Esophagus (tissue), 2 donors: ENCODE measurements around the gene NETO1. TPM values are rescaled to one million over a fixed set of nuclear protein-coding genes. Genes with fewer than 3 reads are reported as not detected.

Experiments used
- H3K27ac ChIP-seq, 2 donors: one replicate each; pipeline ENCODE4 v1.5.1; 2013; ENCODE audit warnings: low read depth in 2 of 2, mild to moderate bottlenecking in 2 of 2, inconsistent platforms in 1 of 2, low read length in 1 of 2, moderate library complexity in 1 of 2
- H3K27me3 ChIP-seq, 2 donors: one replicate each; pipeline ENCODE4 v1.6.1; 2013; ENCODE audit warnings: low read length in 2 of 2, control low read depth in 1 of 2, mild to moderate bottlenecking in 1 of 2; ENCODE audit not compliant: insufficient read depth in 2 of 2, control insufficient read depth in 1 of 2
- H3K36me3 ChIP-seq, 2 donors: one replicate each; pipeline ENCODE4 v1.6.1; 2013; ENCODE audit warnings: low read length in 1 of 2; ENCODE audit not compliant: control insufficient read depth in 2 of 2, insufficient read depth in 2 of 2
- H3K4me1 ChIP-seq, 2 donors: one replicate each; pipeline ENCODE4 v1.6.1; 2013; ENCODE audit warnings: low read length in 1 of 2; ENCODE audit not compliant: control insufficient read depth in 2 of 2, insufficient read depth in 2 of 2
- H3K4me3 ChIP-seq, 2 donors: one replicate each; pipeline ENCODE4 v1.5.1; 2013; ENCODE audit warnings: low read length in 2 of 2, mild to moderate bottlenecking in 2 of 2, low read depth in 1 of 2, moderate library complexity in 1 of 2
- H3K9me3 ChIP-seq, 2 donors: one replicate each; pipeline ENCODE4 v1.6.1; 2013; ENCODE audit warnings: mild to moderate bottlenecking in 2 of 2, low read depth in 1 of 2, low read length in 1 of 2, moderate library complexity in 1 of 2; ENCODE audit not compliant: control insufficient read depth in 2 of 2, insufficient read depth in 1 of 2
- WGBS, 2 donors: extraction: QIAGEN DNeasy Blood & Tissue Kit; methylation state at CpG; one replicate each; pipeline ENCODE4 v1.1.7; 2013; 5-methylcytosine and 5-hydroxymethylcytosine counted together
- polyA plus RNA-seq, 2 donors: library from polyadenylated mRNA; stranded (reverse); fragments of 200-250 nt; gene quantifications; one replicate each; pipeline ENCODE4 v1.2.3, GENCODE V29; 2013
- donor health status: healthy with polysubstance abuse.
- donor health status: Bipolar disorder and iron deficiency.

NETO1 gene
- polyA plus RNA-seq, 2 donors: not detected

DNA sequence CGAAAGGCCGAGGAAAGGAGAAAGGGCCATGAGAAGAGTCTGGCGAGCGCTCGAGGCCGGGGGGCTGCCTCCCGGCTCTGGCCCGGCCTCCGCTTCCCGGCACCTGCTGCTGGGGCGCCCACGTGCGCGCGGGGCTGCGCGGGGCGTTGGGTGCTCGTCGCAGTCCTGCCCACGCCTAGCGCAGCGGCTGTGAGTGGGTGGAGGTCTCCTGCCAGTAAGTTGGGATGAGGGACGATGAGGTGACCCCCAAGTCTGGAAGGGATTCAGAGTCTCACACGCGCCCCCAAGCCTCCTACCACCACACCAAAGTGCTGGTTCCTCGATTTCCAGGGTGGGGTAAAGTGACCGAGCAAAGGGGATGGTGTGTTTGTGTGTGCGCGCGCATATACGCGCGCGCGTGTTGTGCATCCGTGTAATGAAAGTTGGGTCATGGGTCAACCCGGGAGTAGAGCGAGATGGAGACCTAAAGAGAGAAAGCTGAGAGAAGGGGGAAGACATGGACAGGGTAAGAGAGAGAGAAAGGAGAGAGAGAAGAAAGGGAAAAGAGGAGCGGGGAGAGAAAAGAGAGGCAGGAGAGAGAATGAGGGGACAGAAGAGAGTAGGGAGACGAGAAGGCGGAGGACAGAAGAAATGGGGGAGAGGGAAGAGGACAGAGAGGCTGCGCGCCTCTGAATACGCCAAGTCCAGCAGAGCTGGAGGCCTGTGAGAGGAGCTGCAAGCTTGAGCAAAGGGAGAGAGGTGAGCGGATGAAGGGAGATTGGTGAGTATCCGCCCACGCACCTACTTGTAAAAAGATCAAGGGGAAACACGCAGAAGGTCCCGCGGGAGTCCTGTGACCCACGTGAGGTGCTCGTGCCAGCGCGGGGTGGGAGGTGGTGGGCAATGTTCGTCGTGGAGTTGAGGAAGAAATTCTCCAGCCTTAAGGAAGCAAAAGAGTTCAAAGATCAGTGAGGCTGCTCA lies 1.7 kb upstream of the NETO1 start:
- Histone ChIP-seq H3K27ac (no peak overlapping the region), H3K4me3 (no peak overlapping the region), H3K36me3 (no peaks in the 10 kb centered on the region), H3K27me3 (peaks cover 4 to 6% of the 10 kb centered on the region in 2 donors), H3K4me1 (peaks cover 0 to 8% of the 10 kb centered on the region in 2 donors), H3K9me3 (peaks cover 0 to 5% of the 10 kb centered on the region in 2 donors)
- 11 to 12% methylated on average over 54 to 57 of the region's 57 CpGs for WGBS, 2 donors

- Histone ChIP-seq H3K36me3 (no peaks in the 10 kb centered on the region), H3K4me3 (peak overlapping the region in 1 of 2 donors; percentile 7), H3K4me1 (peaks cover 0 to 8% of the 10 kb centered on the region in 2 donors), H3K9me3 (peaks cover 0 to 5% of the 10 kb centered on the region in 2 donors), H3K27me3 (peaks cover 4 to 6% of the 10 kb centered on the region in 2 donors), H3K27ac (no peak overlapping the region)
- WGBS, 2 donors: 5 to 8% methylated on average over 61 to 62 of the region's 62 CpGs
Measured at GRCh38 chr18:72868585-72869225, 918 bp upstream of the NETO1 start.

DNA sequence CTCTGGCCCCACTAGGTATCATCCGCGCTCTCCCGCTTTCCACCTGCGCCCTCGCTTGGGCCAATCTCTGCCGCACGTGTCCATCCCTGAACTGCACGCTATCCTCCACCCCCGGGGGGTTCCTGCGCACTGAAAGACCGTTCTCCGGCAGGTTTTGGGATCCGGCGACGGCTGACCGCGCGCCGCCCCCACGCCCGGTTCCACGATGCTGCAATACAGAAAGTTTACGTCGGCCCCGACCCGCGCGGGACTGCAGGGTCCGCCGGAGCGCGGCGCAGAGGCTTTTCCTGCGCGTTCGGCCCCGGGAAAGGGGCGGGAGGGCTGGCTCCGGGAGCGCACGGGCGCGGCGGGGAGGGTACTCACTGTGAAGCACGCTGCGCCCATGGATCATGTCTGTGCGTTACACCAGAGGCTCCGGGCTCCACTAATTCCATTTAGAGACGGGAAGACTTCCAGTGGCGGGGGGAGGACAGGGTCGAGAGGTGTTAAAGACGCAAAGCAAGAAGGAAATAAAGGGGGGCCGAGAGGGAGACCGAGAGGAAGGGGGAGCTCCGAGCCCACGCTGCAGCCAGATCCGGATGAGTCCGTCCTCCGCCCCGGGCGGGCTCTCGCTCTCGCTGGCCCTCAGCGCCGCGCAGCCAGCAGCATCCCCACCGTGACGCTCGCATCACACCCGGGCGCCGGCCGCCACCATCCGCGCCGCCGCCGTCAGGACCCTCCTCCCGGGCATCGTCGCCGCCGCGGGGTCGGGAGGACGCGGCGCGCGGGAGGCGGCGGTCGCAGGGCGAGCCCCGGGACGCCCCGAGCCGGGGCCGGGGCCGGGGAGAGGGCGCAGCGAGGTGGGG lies 664 bp downstream of the NETO1 start:
- peaks cover 0 to 8% of the 10 kb centered on the region in 2 donors for H3K4me1 ChIP-seq
- 6 to 7% methylated on average over 97 to 102 of the region's 102 CpGs for WGBS, 2 donors
- no peak overlapping the region for H3K27ac ChIP-seq
- H3K36me3 ChIP-seq: no peaks in the 10 kb centered on the region
- peak overlapping the region in 1 of 2 donors; percentile 8 for H3K4me3 ChIP-seq
- H3K27me3 ChIP-seq: peaks cover 4 to 6% of the 10 kb centered on the region in 2 donors
- peaks cover 0 to 5% of the 10 kb centered on the region in 2 donors for H3K9me3 ChIP-seq

- Histone ChIP-seq H3K27me3 (peaks cover 4 to 6% of the 10 kb centered on the region in 2 donors), H3K4me1 (peaks cover 0 to 8% of the 10 kb centered on the region in 2 donors), H3K4me3 (no peak overlapping the region), H3K36me3 (no peaks in the 10 kb centered on the region), H3K9me3 (peaks cover 0 to 7% of the 10 kb centered on the region in 2 donors), H3K27ac (no peak overlapping the region)
- WGBS, 2 donors: 9 to 10% methylated on average over 18 of the region's 18 CpGs
Measured at GRCh38 chr18:72866442-72866900, 1.3 kb downstream of the NETO1 start.

DNA sequence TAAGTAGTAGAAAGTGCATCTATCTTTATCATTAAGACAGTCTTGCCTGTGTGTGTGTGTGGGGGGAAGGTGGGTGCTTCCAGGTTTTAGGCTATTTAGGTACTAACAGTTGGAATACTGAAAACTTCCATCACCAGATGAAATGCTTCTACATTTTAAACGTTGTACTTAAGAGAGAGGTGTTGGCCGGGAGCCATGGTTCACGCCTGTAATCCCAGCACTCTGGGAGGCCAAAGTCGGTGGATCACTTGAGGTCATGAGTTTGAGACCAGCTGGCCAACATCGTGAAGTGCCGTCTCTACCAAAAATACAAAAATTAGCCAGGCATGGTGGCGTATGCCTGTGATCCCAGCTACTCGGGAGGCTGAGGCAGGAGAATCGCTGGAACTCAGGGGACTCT lies 4.0 kb downstream of the NETO1 start:
- Histone ChIP-seq H3K27me3 (peaks cover 4 to 6% of the 10 kb centered on the region in 2 donors), H3K9me3 (peaks cover 0 to 4% of the 10 kb centered on the region in 2 donors), H3K36me3 (no peaks in the 10 kb centered on the region), H3K4me1 (peaks cover 0 to 4% of the 10 kb centered on the region in 2 donors), H3K4me3 (no peak overlapping the region), H3K27ac (no peak overlapping the region)
- WGBS, 2 donors: 80 to 87% methylated on average over 9 of the region's 9 CpGs

DNA sequence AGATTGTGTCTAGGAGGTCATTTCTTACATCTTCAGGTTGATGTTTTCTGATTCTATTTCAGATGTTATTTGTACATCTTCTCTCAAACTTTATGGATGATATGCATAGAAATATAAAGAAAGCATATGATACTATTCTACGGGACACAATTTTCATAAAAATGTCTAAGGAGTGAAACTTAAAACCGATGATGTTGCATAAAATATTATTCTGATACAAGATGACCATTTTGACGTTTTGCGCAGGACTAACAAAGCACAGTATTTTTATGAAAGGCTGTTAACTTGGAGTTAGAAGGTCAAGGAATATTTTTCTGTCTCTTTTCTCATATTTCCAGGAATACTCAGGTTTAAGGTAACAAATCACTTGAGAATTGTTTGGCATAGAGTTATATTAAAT lies 8.7 kb downstream of the NETO1 start:
- no peak overlapping the region for H3K4me3 ChIP-seq
- H3K9me3 ChIP-seq: peaks cover 0 to 2% of the 10 kb centered on the region in 2 donors
- H3K27ac ChIP-seq: no peak overlapping the region
- H3K27me3 ChIP-seq: no peaks in the 10 kb centered on the region
- WGBS, 2 donors: 83 to 84% methylated on average over 4 of the region's 4 CpGs
- H3K36me3 ChIP-seq: no peaks in the 10 kb centered on the region
- no peaks in the 10 kb centered on the region for H3K4me1 ChIP-seq

- Histone ChIP-seq H3K27me3 (no peaks in the 10 kb centered on the region), H3K4me1 (no peaks in the 10 kb centered on the region), H3K9me3 (peaks cover 0 to 4% of the 10 kb centered on the region in 2 donors), H3K4me3 (no peak overlapping the region), H3K36me3 (no peaks in the 10 kb centered on the region), H3K27ac (no peak overlapping the region)
- WGBS, 2 donors: 54 to 56% methylated on average over 3 of the region's 3 CpGs
Measured at GRCh38 chr18:72849671-72850070, 18.1 kb downstream of the NETO1 start.

DNA sequence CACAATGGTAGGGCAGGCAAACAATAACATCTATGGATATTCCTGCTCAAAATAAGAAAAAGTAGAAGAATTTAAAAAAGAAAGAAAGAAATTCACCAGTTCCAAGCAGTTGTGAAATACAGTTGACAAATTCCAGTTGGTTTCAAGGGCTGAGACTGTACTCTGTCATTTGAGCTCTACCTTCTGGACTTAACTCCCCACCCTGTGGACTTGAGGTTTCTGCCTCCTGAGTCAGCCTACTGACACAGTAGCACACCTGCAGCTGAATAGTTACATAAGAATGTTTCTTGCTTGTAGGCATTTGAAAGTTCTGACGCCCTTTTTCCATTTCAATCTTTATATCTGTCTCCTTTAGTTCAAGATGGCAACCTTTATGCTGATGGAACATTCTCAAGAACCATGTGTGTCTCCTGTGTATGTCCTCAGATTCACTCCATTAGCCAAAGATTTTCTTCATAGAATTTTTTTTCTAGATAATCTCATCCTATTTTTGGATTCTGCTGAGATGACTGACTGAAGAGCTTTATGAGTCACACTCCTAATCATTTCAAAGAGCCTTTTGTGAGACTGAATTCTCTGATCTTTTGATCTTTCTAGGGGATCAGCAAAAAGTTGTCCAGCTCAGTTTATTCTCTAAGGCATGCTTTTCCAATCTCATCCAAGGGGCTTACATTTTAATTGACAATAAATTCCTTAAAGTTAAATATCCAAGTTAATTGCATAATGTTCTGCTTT lies 19.1 kb downstream of the NETO1 start:
- Histone ChIP-seq H3K36me3 (no peaks in the 10 kb centered on the region), H3K9me3 (peaks cover 0 to 4% of the 10 kb centered on the region in 2 donors), H3K27ac (no peak overlapping the region), H3K4me3 (no peak overlapping the region), H3K4me1 (no peaks in the 10 kb centered on the region), H3K27me3 (no peaks in the 10 kb centered on the region)
- WGBS, 2 donors: 25 to 35% methylated on average over 1 of the region's 1 CpG
